Measurements from ENCODE around the gene TSPAN19.

Gene TSPAN19

GRCh38 chr12:84998341-84998740, 37.7 kb downstream of the TSPAN19 start:
- no peak for DNase-seq

GRCh38 chr12:84996759-84997158, 39.3 kb downstream of the TSPAN19 start:
- no peak for DNase-seq

GRCh38 chr12:84995641-84996040, 40.4 kb downstream of the TSPAN19 start:
- no peak for DNase-seq

- no peak for DNase-seq
These were observed 41.7 kb downstream of the TSPAN19 start for GRCh38 chr12:84994426-84994825.

- DNase-seq, result peak; percentile 38
These were observed 49.5 kb downstream of the TSPAN19 start for GRCh38 chr12:84986586-84986985.

GRCh38 chr12:84986117-84986516, 50.0 kb downstream of the TSPAN19 start:
- DNase-seq, result no peak

- DNase-seq, result no peak
These were observed 52.8 kb downstream of the TSPAN19 start for GRCh38 chr12:84983289-84983688.

- no peak for DNase-seq
These were observed 53.2 kb downstream of the TSPAN19 start for GRCh38 chr12:84982888-84983287.

GRCh38 chr12:84978921-84979320, 57.2 kb downstream of the TSPAN19 start:
- DNase-seq, result no peak

- no peak for DNase-seq
These were observed 59.9 kb downstream of the TSPAN19 start for GRCh38 chr12:84976133-84976532.

- no peak for DNase-seq
These were observed 61.8 kb downstream of the TSPAN19 start for GRCh38 chr12:84974155-84974815.

- DNase-seq, result no peak
These were observed 63.1 kb downstream of the TSPAN19 start for GRCh38 chr12:84973026-84973425.

- DNase-seq, result no peak
These were observed 66.9 kb downstream of the TSPAN19 start for GRCh38 chr12:84969226-84969625.

Measured in NCI-H2171 (cell line).